Neural cell (in vitro differentiated cells): Measurements from ENCODE around the gene HES3. TPM values are rescaled to one million over a fixed set of nuclear protein-coding genes. Genes with fewer than 3 reads are reported as not detected.

Experiments
- H2AFZ ChIP-seq: fragments of 200-600, 300-800 bp; sonication (generic), shearing (Covaris generic); 2 replicates; pipeline ENCODE4 v1.6.0; 2014; ENCODE audit warnings: low read depth, mild to moderate bottlenecking, antibody characterized with exemption, low read length, moderate library complexity
- H3F3A ChIP-seq: fragments of 200-600 bp; shearing (Covaris generic); 2 replicates; pipeline ENCODE4 v1.6.1; 2016; ENCODE audit warnings: mild to moderate bottlenecking, moderate library complexity, mixed read lengths, antibody characterized with exemption, low read length; ENCODE audit not compliant: insufficient read depth, poor library complexity, severe bottlenecking
- H3K27ac ChIP-seq: fragments of 200-600, 300-800 bp; sonication (generic), shearing (Covaris generic); 2 replicates; pipeline ENCODE4 v1.5.1; 2014; ENCODE audit warnings: mild to moderate bottlenecking, low read length, moderate library complexity
- H3K27me3 ChIP-seq: fragments of 300-800, 200-600 bp; sonication (generic), shearing (Covaris generic); 2 replicates; pipeline ENCODE4 v1.6.0; 2014; ENCODE audit warnings: mild to moderate bottlenecking, low read depth, low read length, moderate library complexity; ENCODE audit not compliant: insufficient read depth
- H3K36me3 ChIP-seq: fragments of 300-800, 200-600 bp; sonication (generic), shearing (Covaris generic); 2 replicates; pipeline ENCODE4 v1.5.1; 2014; ENCODE audit warnings: mild to moderate bottlenecking, antibody characterized with exemption, low read length, moderate library complexity; ENCODE audit not compliant: insufficient read depth
- H3K4me2 ChIP-seq: fragments of 300-800, 200-600 bp; sonication (generic), shearing (Covaris generic); 2 replicates; pipeline ENCODE4 v1.6.0; 2014; ENCODE audit warnings: mild to moderate bottlenecking, low read length
- H3K4me3 ChIP-seq: fragments of 300-800, 200-600 bp; sonication (generic), shearing (Covaris generic); 2 replicates; pipeline ENCODE4 v1.5.1; 2014; ENCODE audit warnings: mild to moderate bottlenecking, low read length, moderate library complexity
- H3K79me2 ChIP-seq: fragments of 200-600 bp; shearing (Covaris generic); replicated peaks from 2 replicates; pipeline ENCODE4 v1.6.0; 2014; ENCODE audit warnings: mild to moderate bottlenecking, low read length, moderate library complexity; ENCODE audit not compliant: insufficient read depth
- H3K9ac ChIP-seq: fragments of 300-800, 200-600 bp; sonication (generic), shearing (Covaris generic); 2 replicates; pipeline ENCODE4 v1.6.1; 2016; ENCODE audit warnings: mild to moderate bottlenecking, low read length, mixed read lengths
- H3K9me2 ChIP-seq: fragments of 200-600 bp; shearing (Covaris generic); 2 replicates; pipeline ENCODE4 v1.6.1; 2016; ENCODE audit warnings: mild to moderate bottlenecking, low read length, mixed read lengths; ENCODE audit not compliant: insufficient read depth
- H3K9me3 ChIP-seq: fragments of 200-600, 300-800 bp; sonication (generic), shearing (Covaris generic); 2 replicates; pipeline ENCODE4 v1.6.1; 2016; ENCODE audit warnings: mild to moderate bottlenecking, mixed run types, low read length, moderate library complexity, mixed read lengths
- H4K20me1 ChIP-seq: fragments of 200-600 bp; shearing (Covaris generic); 2 replicates; pipeline ENCODE4 v1.6.1; 2016; ENCODE audit warnings: mild to moderate bottlenecking, mixed run types; ENCODE audit not compliant: insufficient read depth
- EP300 ChIP-seq: fragments of 450-650 bp; conservative IDR thresholded peaks from 2 replicates; pipeline ENCODE4 v1.6.1; 2014; ENCODE audit warnings: antibody characterized with exemption, mild to moderate bottlenecking, moderate library complexity; ENCODE audit not compliant: poor library complexity, severe bottlenecking
- EZH2 ChIP-seq: fragments of 200-600, 300-800 bp; shearing (Covaris generic), sonication (generic); IDR thresholded peaks from 2 replicates; pipeline ENCODE4 v1.6.1; 2014; ENCODE audit warnings: antibody characterized with exemption, low read length, borderline replicate concordance, mild to moderate bottlenecking; ENCODE audit not compliant: insufficient read depth, poor library complexity, severe bottlenecking
- MXI1 ChIP-seq: fragments of 450-650 bp; conservative IDR thresholded peaks from 2 replicates; pipeline ENCODE4 v1.6.1; 2014; ENCODE audit warnings: antibody characterized with exemption, mild to moderate bottlenecking; ENCODE audit not compliant: poor library complexity, severe bottlenecking
- POLR2AphosphoS5 ChIP-seq: IDR thresholded peaks from 2 replicates; pipeline ENCODE4 v1.6.1; 2012
- RAD21 ChIP-seq: fragments of 450-650 bp; conservative IDR thresholded peaks from 2 replicates; pipeline ENCODE4 v1.6.1; 2014; ENCODE audit warnings: antibody characterized with exemption, mild to moderate bottlenecking, moderate library complexity
- REST ChIP-seq: IDR thresholded peaks from 2 replicates; pipeline ENCODE4 v1.6.1; 2012; ENCODE audit warnings: borderline replicate concordance
- SMC3 ChIP-seq: fragments of 450-650 bp; conservative IDR thresholded peaks from 2 replicates; pipeline ENCODE4 v1.6.1; 2014; ENCODE audit warnings: antibody characterized with exemption, mild to moderate bottlenecking, moderate library complexity; ENCODE audit not compliant: poor library complexity
- TAF1 ChIP-seq: IDR thresholded peaks from 2 replicates; pipeline ENCODE4 v1.6.1; 2012; ENCODE audit warnings: low read depth
- polyA plus RNA-seq: library from polyadenylated mRNA; depleted of rRNA; stranded (reverse); fragments of >200 nt; gene quantifications from 2 replicates; pipeline ENCODE4 v1.2.3, GENCODE V29; 2014
- TF ChIP-seq, protein P1 (sequence below): fragments of 450-650 bp; IDR thresholded peaks from 2 replicates; pipeline ENCODE4 v1.5.1; 2014; ENCODE audit warnings: antibody characterized with exemption, mild to moderate bottlenecking, moderate library complexity; ENCODE audit not compliant: poor library complexity, severe bottlenecking

The HES3 gene
- polyA plus RNA-seq, 1 donor from 2014 or later: not detected

- no peaks in the 10 kb centered on the region for H3K36me3 ChIP-seq
- no peak overlapping the region for H3K27ac ChIP-seq
- H3K9me3 ChIP-seq: no peaks in the 10 kb centered on the region
- H3K4me2 ChIP-seq: no peak overlapping the region
- H3K9ac ChIP-seq: no peak overlapping the region
- no peaks in the 10 kb centered on the region for H3K9me2 ChIP-seq
- no peak overlapping the region for H2AFZ ChIP-seq
- TF ChIP-seq MXI1 (no peak), EP300 (no peak)
- H3K27me3 ChIP-seq: no peaks in the 10 kb centered on the region
- H4K20me1 ChIP-seq: no peaks in the 10 kb centered on the region
- no peak overlapping the region for H3K4me3 ChIP-seq
- no peaks in the 10 kb centered on the region for H3K79me2 ChIP-seq
- no peaks in the 10 kb centered on the region for H3F3A ChIP-seq
These were observed 19.3 kb upstream of the HES3 start for GRCh38 chr1:6224718-6225117.

- H3K4me2 ChIP-seq: no peak overlapping the region
- H3K36me3 ChIP-seq: no peaks in the 10 kb centered on the region
- TF ChIP-seq SMC3: no peak
- TF ChIP-seq REST: no peak
- no peak for TF ChIP-seq EZH2
- no peak for TF ChIP-seq MXI1
- no peak for TF ChIP-seq RAD21
- no peak for TF ChIP-seq EP300
- no peak for TF ChIP-seq TAF1
- no peak for TF ChIP-seq POLR2AphosphoS5
- TF ChIP-seq, protein P1, sequence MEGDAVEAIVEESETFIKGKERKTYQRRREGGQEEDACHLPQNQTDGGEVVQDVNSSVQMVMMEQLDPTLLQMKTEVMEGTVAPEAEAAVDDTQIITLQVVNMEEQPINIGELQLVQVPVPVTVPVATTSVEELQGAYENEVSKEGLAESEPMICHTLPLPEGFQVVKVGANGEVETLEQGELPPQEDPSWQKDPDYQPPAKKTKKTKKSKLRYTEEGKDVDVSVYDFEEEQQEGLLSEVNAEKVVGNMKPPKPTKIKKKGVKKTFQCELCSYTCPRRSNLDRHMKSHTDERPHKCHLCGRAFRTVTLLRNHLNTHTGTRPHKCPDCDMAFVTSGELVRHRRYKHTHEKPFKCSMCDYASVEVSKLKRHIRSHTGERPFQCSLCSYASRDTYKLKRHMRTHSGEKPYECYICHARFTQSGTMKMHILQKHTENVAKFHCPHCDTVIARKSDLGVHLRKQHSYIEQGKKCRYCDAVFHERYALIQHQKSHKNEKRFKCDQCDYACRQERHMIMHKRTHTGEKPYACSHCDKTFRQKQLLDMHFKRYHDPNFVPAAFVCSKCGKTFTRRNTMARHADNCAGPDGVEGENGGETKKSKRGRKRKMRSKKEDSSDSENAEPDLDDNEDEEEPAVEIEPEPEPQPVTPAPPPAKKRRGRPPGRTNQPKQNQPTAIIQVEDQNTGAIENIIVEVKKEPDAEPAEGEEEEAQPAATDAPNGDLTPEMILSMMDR: no peak
- H3F3A ChIP-seq: no peaks in the 10 kb centered on the region
- no peaks in the 10 kb centered on the region for H3K9me3 ChIP-seq
- no peaks in the 10 kb centered on the region for H4K20me1 ChIP-seq
- H3K9me2 ChIP-seq: no peaks in the 10 kb centered on the region
- no peak overlapping the region for H3K27ac ChIP-seq
- no peaks in the 10 kb centered on the region for H3K79me2 ChIP-seq
- H2AFZ ChIP-seq: no peak overlapping the region
- H3K4me3 ChIP-seq: no peak overlapping the region
- no peak overlapping the region for H3K9ac ChIP-seq
- no peaks in the 10 kb centered on the region for H3K27me3 ChIP-seq
These were observed 18.3 kb upstream of the HES3 start for GRCh38 chr1:6225651-6226050.

- H3K27me3 ChIP-seq: no peaks in the 10 kb centered on the region
- H3F3A ChIP-seq: no peaks in the 10 kb centered on the region
- peaks cover 4% of the 10 kb centered on the region for H3K36me3 ChIP-seq
- no peaks in the 10 kb centered on the region for H3K9me2 ChIP-seq
- H3K9ac ChIP-seq: no peak overlapping the region
- TF ChIP-seq MXI1: no peak
- no peak for TF ChIP-seq EP300
- TF ChIP-seq, protein P1: no peak
- no peak for TF ChIP-seq SMC3
- TF ChIP-seq EZH2: no peak
- TF ChIP-seq RAD21: no peak
- TF ChIP-seq REST: no peak
- TF ChIP-seq POLR2AphosphoS5: no peak
- TF ChIP-seq TAF1: no peak
- no peaks in the 10 kb centered on the region for H3K9me3 ChIP-seq
- no peak overlapping the region for H3K4me3 ChIP-seq
- no peaks in the 10 kb centered on the region for H4K20me1 ChIP-seq
- no peak overlapping the region for H3K27ac ChIP-seq
- no peak overlapping the region for H3K4me2 ChIP-seq
- no peak overlapping the region for H2AFZ ChIP-seq
- peaks cover 14% of the 10 kb centered on the region for H3K79me2 ChIP-seq
These were observed 10.6 kb upstream of the HES3 start for GRCh38 chr1:6233376-6233775.
